ENCODE measurements around the gene RIMS4.
A peak's percentile ranks its signal among the peaks of the same experiment; 100 is the strongest.

Gene RIMS4

DNA sequence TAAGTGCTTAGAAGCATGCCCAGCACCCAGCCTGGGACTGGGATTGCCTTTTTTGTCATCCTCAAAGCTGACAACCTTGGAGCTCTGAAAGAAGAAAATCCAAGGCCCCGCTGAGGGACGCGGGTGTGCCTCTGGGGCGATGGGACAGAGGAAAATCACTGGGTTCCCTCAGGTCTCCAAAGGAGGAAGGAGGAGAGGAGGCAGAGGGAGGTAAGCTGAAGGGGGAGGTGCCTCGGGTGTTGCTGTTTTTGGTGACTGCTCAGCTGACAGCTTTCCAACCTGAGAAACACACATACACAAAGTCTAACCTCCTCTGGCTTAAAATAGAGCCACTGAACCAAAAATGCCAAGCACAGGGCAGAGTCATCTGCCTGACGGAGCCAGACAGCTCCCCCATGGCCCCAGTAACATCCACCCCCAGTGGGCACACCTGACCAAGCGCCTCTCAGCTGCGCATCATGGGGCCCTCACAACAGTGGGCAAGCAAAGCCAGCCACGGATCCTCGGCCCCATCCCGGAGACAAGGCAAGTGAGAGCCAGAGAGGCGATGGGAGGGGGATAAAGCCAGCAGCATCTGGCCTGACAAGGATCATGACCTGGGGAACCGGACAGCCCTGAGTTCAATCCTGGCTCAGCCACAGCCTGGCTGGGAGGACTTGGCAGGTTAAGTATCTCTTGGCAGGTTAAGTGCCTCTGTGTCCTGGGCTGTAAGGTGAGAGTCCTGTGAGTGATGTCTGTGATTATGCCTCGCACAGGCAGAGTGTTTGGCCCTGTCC lies 67.9 kb downstream of the RIMS4 start:
- Histone ChIP-seq H3K4me1 (ENCODE audit: insufficient read depth, low read length) (0 out of 2 replicates have a peak, but pooled peaks cover 7% of the 10 kb centered on the region), H3K36me3 (ENCODE audit: insufficient read depth, low read length) (no peaks in the 10 kb centered on the region), H3K9ac (ENCODE audit: low read depth, low read length) (no peak overlapping the region)

DNA sequence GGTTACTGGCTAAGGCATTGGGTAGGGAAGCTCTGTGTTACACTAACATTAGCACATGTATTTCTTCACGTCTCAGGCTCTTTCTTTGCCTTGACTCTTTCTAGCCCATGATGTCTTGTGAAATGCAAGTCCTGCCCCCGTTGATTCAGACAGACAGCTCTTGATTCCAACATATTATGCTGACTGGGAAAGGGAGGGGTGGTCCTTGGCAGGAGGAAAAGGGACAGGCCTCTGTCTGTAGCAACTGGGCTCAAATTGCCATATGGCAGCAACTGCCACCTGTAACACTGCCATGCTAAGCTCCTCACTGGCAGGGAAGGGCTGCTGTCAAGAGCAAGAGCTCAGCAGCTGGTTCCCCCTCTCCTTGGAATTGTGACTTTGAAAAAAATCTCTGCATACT lies 70.4 kb downstream of the RIMS4 start:
- H3K4me1 ChIP-seq (ENCODE audit: insufficient read depth, low read length) = peaks cover 10% of the 10 kb centered on the region; the same call in 1 of the 2 replicates
- no peaks in the 10 kb centered on the region for H3K9me3 ChIP-seq (ENCODE audit: control insufficient read depth, insufficient read depth, low read length)
- no peak overlapping the region for H3K9ac ChIP-seq (ENCODE audit: low read depth, low read length)
- no peaks in the 10 kb centered on the region for H3K36me3 ChIP-seq (ENCODE audit: insufficient read depth, low read length)

More for the DNA sequence above, 67.9 kb downstream of the RIMS4 start:
- no peaks in the 10 kb centered on the region for H3K9me3 ChIP-seq (ENCODE audit: control insufficient read depth, insufficient read depth, low read length)

DNA sequence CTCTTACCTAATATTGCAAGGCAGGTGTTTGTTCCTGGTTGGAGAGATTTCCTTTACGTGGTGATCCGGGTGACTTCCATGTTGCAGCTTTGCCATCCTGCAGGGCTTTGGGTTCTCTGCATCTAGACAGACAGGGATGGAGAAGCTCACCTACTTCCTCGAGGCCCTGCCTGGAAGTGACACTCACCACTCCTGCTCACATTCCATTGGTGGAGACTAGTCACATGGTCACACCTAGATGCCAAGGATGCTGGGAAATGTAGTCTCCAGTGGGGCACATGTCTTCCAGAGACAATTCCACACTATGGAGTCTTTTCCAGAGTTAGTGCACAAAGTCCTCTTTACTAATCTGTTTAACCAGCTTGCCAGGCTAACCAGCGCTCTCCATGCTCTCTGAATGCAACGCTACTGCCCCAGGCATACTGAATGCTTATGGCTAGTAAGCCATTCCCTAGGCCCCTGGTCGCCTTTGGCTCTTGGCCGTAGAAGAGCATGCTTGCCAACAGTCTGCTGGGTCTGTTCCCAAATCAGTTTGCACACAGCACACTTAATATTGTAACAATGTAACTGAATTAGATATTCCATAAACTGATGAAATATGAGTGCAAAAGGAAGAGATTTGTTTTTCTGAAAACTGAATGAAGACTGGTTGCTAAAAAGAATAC lies 71.4 kb downstream of the RIMS4 start:
- H3K36me3 ChIP-seq (ENCODE audit: insufficient read depth, low read length) = no peaks in the 10 kb centered on the region
- no peaks in the 10 kb centered on the region for H3K9me3 ChIP-seq (ENCODE audit: control insufficient read depth, insufficient read depth, low read length)
- H3K9ac ChIP-seq (ENCODE audit: low read depth, low read length) = no peak overlapping the region
- H3K4me1 ChIP-seq (ENCODE audit: insufficient read depth, low read length) = peaks cover 10% of the 10 kb centered on the region; the same call in 1 of the 2 replicates

DNA sequence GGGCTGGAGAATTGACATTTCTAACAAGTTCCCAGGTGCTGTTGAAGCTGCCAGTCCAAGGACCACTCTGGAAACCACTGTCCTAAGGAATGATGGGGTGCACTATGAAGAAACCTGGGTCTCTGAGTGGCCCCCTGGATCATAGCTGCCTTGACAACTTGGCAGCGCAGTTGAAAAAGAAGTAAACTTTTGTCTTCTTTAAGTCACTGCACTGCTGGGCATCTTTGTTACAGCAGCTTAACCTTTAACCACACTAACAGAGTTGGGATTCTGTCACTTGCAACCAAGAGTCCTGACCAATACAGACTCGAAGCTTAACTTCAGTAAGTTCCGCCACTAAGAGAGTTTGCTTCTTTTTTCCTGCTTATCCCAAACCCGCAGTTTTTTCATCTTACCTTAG lies 73.2 kb downstream of the RIMS4 start:
- no peaks in the 10 kb centered on the region for H3K36me3 ChIP-seq (ENCODE audit: insufficient read depth, low read length)
- H3K4me1 ChIP-seq (ENCODE audit: insufficient read depth, low read length) = peaks cover 15% of the 10 kb centered on the region; the same call in 1 of the 2 replicates
- no peak overlapping the region for H3K9ac ChIP-seq (ENCODE audit: low read depth, low read length)
- H3K9me3 ChIP-seq (ENCODE audit: control insufficient read depth, insufficient read depth, low read length) = no peaks in the 10 kb centered on the region

DNA sequence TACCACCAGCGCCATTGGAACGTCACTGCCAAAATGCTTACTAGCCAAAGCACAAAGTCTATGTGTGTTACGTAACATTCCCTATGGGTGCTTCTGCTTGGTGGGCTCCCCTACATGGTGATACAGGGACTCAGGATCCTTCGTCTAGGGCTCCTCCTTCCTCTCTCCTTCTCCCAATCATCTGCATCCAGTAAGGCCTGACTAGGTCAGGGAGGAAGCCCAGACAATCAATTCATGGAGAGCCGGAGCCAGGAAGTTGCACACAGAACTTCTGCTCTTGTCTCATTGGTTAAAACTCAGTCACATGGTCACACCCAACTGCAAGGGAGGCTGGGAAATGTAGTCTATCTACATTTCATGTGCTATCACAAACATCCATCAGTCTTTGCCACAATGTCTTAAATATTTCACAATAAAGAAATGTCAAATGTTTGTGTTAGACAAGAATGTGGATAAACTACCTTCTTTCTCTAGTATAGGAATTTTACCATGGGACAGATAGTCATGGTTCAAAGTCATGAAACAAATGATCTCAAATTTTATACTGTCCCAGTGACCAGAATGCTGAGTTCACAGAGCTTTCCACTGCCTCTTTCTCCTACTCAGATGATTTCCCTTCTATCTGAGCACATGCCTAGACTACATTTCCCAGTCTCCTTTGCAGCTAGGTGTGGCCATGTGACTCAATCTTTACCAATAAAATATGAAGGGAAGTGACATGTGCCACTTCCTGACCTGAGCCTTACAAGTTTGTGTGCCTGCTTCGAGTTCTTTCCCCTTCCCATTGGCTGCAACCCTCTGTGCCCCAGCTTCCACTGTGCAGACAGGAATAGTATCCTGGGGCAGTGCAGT lies 74.0 kb downstream of the RIMS4 start:
- no peaks in the 10 kb centered on the region for H3K9me3 ChIP-seq (ENCODE audit: control insufficient read depth, insufficient read depth, low read length)
- no peak overlapping the region for H3K9ac ChIP-seq (ENCODE audit: low read depth, low read length)
- H3K4me1 ChIP-seq (ENCODE audit: insufficient read depth, low read length) = peaks cover 19% of the 10 kb centered on the region; the same call in 1 of the 2 replicates
- no peaks in the 10 kb centered on the region for H3K36me3 ChIP-seq (ENCODE audit: insufficient read depth, low read length)

DNA sequence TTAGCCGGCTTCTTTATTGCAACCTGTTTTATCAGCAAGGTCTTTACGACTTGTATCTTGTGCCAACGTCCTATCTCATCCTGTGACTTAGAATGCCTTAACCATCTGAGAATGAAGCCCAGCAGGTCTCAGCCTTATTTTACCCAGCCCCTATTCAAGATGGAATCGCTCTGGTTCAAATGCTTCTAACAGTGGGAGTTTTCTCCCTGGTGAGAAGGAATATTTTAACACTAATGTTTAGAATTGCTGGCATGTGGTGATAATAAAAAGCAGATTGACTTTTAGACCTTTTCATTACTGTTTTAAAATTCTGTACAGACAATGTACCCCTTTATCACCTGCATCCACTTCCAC lies 74.6 kb downstream of the RIMS4 start:
- no peaks in the 10 kb centered on the region for H3K9me3 ChIP-seq (ENCODE audit: control insufficient read depth, insufficient read depth, low read length)
- no peak overlapping the region for H3K9ac ChIP-seq (ENCODE audit: low read depth, low read length)
- no peaks in the 10 kb centered on the region for H3K36me3 ChIP-seq (ENCODE audit: insufficient read depth, low read length)
- H3K4me1 ChIP-seq (ENCODE audit: insufficient read depth, low read length) = peaks cover 19% of the 10 kb centered on the region; the same call in 1 of the 2 replicates

DNA sequence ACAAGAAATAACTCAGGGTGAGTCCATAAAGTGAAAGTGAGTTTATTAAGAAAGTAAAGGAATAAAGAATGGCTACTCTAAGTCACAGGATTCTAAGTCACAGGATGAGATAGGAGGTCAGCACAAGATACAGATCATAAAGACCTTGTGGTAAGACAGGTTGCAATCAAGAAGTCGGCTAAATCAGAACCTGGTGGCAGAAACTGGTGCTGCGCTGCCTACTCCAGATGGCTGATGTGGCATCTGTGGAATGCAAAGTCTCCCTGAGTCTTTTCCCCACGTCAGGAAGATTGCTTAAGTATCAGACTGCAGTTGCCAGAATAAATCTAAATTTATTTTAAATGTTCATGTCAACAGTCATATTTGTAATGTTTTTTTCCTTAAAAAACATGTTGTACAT lies 75.4 kb downstream of the RIMS4 start:
- no peaks in the 10 kb centered on the region for H3K36me3 ChIP-seq (ENCODE audit: insufficient read depth, low read length)
- H3K9ac ChIP-seq (ENCODE audit: low read depth, low read length) = no peak overlapping the region
- H3K4me1 ChIP-seq (ENCODE audit: insufficient read depth, low read length) = peaks cover 19% of the 10 kb centered on the region; the same call in 1 of the 2 replicates
- no peaks in the 10 kb centered on the region for H3K9me3 ChIP-seq (ENCODE audit: control insufficient read depth, insufficient read depth, low read length)

DNA sequence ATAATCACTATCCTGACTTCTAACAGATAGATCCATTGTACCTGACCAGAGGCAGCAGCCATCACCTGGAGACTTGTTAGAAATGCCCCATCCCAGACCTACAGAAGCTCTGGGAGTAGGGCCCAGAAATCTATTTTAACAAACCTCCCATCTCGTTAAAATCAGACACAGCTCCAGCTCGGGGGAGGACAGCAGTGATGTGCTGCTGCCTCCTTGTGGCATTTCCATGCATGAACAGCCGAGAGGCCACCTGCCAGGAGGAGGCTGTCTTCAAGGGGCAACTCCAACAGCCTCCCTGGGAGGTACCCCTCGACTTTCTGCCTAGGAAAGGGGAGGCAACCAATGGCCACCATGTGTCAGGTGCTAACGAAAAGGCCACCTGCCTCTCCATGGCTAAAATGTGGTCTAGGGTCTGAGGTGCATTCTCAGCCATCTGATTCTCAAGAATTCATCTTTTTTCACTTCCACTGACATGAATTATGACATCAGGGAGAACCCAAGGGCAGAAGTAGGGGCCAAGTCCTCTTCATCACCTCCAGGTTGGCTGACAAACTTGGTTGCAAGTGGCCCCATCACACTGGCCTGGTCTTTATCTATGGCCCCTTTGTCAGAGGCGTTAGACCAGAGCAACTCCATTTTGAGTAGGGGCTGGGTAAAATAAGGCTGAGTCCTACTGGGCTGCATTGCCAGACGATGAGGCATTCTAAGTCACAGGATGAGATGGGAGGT lies 76.8 kb downstream of the RIMS4 start:
- no peaks in the 10 kb centered on the region for H3K36me3 ChIP-seq (ENCODE audit: insufficient read depth, low read length)
- H3K9me3 ChIP-seq (ENCODE audit: control insufficient read depth, insufficient read depth, low read length) = no peaks in the 10 kb centered on the region
- peaks cover 30% of the 10 kb centered on the region for H3K4me1 ChIP-seq (ENCODE audit: insufficient read depth, low read length)
- no peak overlapping the region for H3K9ac ChIP-seq (ENCODE audit: low read depth, low read length)

DNA sequence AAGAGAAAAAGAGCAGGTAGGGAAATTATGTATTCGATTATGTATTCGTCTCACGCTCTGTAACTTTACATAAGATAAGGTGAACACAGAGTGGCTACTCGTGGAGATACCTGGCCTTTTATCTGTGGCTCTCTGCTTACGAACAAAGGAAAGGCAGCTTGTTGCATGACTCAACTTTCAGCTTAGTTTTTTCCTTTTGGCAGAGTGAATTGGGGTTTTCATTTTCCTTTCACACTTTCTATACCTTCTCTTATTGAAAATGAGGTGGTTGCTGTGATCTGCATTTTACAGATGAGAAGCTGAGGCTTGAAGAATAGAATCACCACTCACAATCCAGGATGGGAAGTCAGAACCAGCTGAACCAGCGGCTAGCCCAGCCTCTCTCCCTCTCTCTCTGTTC lies 78.0 kb downstream of the RIMS4 start:
- Histone ChIP-seq H3K4me1 (ENCODE audit: insufficient read depth, low read length) (peaks cover 38% of the 10 kb centered on the region), H3K9me3 (ENCODE audit: control insufficient read depth, insufficient read depth, low read length) (no peaks in the 10 kb centered on the region), H3K36me3 (ENCODE audit: insufficient read depth, low read length) (no peaks in the 10 kb centered on the region), H3K9ac (ENCODE audit: low read depth, low read length) (no peak overlapping the region)

DNA sequence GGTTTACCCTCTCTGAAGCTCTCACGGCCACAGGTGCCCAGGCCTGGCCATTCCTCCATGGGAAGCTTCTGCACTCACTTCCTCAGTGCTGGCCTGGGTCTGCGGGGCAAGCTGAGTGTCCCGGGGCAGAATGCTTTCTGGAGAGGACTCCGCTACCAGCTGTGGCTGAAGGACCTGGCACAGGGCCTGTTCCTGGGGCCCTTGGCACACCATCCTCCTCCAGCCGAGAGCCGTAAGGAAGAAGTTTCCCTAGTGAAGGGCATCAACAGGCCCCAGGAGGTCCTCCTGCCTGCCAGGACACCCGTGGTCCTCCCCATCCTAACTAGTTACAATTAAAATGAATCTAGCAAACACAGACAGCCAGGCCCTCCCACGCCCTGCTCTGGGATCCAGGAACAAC lies 78.7 kb downstream of the RIMS4 start:
- H3K9me3 ChIP-seq (ENCODE audit: control insufficient read depth, insufficient read depth, low read length) = no peaks in the 10 kb centered on the region
- no peaks in the 10 kb centered on the region for H3K36me3 ChIP-seq (ENCODE audit: insufficient read depth, low read length)
- H3K4me1 ChIP-seq (ENCODE audit: insufficient read depth, low read length) = peaks cover 43% of the 10 kb centered on the region
- H3K9ac ChIP-seq (ENCODE audit: low read depth, low read length) = no peak overlapping the region

DNA sequence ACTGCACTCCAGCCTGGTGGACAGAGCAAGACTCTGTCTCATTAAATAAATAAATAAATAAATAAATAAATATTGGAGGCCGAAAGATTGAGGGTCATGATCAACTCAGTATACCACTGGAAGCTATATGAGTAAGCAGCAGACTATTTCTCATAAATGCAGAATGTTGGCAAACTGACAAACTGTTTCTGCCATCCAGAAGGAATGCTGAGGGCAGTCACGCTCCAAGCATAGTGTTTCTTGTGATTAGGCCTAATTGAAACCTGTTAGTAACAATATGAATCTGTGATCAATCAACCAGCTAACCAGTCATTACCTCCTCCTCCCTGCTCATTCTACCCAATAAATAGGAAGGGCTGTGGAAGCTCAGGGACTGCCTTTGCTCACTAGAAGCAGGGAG lies 79.9 kb downstream of the RIMS4 start:
- H3K36me3 ChIP-seq (ENCODE audit: insufficient read depth, low read length) = no peaks in the 10 kb centered on the region
- H3K9ac ChIP-seq (ENCODE audit: low read depth, low read length) = no peak overlapping the region
- peaks cover 38% of the 10 kb centered on the region for H3K4me1 ChIP-seq (ENCODE audit: insufficient read depth, low read length)
- no peaks in the 10 kb centered on the region for H3K9me3 ChIP-seq (ENCODE audit: control insufficient read depth, insufficient read depth, low read length)

DNA sequence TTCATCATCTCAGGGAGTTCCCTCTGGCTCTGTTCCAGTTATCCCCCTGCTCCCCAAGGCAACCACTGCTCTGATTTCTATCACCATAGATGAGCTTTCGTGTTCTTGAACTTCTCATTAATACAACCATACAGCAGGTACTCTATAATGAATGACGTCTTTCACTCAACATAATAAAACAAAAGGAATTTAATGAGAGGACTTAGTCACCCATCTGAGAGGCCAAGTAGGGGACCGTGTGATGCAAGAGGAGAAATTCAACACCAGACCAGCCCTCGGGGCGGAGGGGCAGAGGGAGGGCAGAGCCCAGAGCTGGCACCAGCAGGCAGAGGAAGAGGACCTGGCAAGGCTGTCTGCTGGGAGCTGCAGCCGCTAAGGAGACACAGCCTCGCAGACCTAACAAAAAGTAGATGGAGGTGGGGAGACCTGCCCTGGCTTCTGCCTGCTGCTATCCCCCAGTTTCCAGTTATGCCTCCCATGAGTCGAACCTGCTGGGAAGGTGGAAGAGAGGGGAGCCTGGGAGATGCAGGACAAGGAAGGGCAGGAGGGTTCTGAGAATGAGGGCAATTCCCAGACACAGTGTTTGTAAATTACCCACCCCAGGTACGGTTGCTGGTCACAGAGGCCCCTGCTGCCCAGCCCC lies 81.4 kb downstream of the RIMS4 start:
- Histone ChIP-seq H3K9me3 (ENCODE audit: control insufficient read depth, insufficient read depth, low read length) (no peaks in the 10 kb centered on the region), H3K36me3 (ENCODE audit: insufficient read depth, low read length) (no peaks in the 10 kb centered on the region), H3K4me1 (ENCODE audit: insufficient read depth, low read length) (peaks cover 33% of the 10 kb centered on the region), H3K9ac (ENCODE audit: low read depth, low read length) (0 out of 2 replicates have a peak overlapping the region, but pooled peaks have one; percentile 18)

DNA sequence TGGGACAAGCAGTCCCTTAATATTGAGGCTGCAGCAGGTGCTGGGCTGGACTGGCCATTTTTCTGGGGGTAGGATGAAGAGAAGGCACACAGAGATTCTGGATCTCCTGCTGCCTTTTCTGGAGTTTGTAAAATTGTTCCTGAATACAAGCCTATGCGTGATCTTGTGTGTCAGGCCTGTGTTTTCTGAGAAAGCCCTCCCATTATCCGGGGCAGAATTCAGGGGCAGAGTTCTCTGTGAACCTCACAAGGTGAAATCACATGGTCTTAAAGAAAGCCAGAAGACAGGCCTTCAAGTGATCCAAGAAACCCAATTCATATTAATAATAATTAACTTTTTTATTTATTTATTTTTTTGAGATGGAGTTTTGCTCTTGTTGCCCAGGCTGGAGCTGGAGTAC lies 82.7 kb downstream of the RIMS4 start:
- H3K9me3 ChIP-seq (ENCODE audit: control insufficient read depth, insufficient read depth, low read length) = no peaks in the 10 kb centered on the region
- H3K4me1 ChIP-seq (ENCODE audit: insufficient read depth, low read length) = peaks cover 33% of the 10 kb centered on the region
- H3K9ac ChIP-seq (ENCODE audit: low read depth, low read length) = no peak overlapping the region
- H3K36me3 ChIP-seq (ENCODE audit: insufficient read depth, low read length) = no peaks in the 10 kb centered on the region
